Measurements from ENCODE around the gene CAMK1D.

- TF ChIP-seq POLR2A (IDR thresholded peaks at IDR 0.05) (no peak), CTCF (IDR thresholded peaks at IDR 0.05) (no peak)
Observed at GRCh38 chr10:12360461-12360860, 11.1 kb downstream of the CAMK1D start.

All from heart left ventricle (tissue), 13 donors.